GM18499 (cell line): Measurements from ENCODE around the gene TCP11L1.

Experiments used
- ATAC-seq: cut with Tn5 transposase; IDR thresholded peaks from one replicate; pipeline ENCODE4 v1.9.1; 2021; ENCODE audit warnings: moderate number of reproducible peaks; ENCODE audit not compliant: insufficient read depth, unreplicated experiment

TCP11L1 gene, protein sequence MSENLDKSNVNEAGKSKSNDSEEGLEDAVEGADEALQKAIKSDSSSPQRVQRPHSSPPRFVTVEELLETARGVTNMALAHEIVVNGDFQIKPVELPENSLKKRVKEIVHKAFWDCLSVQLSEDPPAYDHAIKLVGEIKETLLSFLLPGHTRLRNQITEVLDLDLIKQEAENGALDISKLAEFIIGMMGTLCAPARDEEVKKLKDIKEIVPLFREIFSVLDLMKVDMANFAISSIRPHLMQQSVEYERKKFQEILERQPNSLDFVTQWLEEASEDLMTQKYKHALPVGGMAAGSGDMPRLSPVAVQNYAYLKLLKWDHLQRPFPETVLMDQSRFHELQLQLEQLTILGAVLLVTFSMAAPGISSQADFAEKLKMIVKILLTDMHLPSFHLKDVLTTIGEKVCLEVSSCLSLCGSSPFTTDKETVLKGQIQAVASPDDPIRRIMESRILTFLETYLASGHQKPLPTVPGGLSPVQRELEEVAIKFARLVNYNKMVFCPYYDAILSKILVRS

DNA sequence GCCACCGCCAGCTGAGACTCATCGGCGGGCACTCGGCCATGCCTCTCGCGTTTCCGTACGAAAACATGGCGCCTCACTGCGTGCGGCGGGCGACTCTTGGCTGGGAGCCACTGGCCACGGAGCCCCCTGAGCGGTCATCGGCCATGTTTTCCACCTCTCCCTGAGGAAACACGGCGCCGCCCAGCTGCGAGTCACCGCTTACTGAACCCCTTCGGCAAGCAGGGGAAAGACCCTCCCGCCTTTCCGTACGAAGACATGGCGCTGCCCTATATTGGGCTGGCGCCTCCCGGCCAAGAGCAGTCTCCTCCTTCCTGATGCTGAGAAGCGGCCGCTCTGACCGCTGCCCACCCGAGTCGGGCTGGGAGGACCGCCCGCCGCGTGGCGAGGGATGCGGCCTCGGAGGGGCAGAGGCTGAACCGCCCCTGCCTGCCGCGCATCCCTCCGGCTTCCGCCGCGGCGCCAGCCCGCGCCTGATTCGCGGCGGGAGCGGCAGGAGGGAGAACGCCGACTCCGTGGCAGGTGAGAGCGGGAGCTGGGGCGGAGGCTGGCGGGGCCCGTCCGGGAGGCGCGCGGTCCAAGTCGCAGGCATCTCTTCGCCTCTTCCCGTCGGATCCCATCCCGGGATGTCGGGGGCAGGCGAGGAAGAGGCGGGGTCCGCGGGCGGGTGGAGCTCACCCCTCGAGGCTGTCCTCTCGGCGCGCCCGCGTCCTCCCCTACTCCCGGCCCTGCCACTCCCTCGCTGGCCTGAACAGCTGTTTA, at the start of gene TCP11L1:
TSS of gene TCP11L1 (plus strand) at position 299 of the 759 bp plus-strand sequence. CDS start 4,202 bp downstream, outside the sequence.
- ATAC-seq, result peak; percentile 72

- ATAC-seq, result no peak
Observed at GRCh38 chr11:32990481-32990880, 48.9 kb upstream of the TCP11L1 start.

DNA sequence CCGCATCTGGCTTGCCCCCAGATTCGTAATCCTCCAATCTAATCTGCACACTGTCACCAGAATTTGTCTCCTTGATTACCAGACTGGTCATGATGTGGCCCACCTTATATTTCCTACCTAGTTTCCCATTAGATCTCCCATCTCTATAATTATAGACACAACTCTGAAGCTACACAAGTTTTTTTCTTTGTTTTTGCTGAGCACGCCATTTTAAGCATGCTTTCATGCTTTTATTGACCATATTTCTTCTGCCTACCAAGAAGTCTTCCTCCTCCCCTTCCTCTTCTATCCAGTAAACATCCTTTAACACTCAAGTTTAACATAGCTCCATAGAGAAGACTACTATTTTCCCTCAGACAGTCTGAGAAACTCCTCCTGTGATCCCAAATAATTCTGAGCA, 47.9 kb upstream of the TCP11L1 start:
- no peak for ATAC-seq

DNA sequence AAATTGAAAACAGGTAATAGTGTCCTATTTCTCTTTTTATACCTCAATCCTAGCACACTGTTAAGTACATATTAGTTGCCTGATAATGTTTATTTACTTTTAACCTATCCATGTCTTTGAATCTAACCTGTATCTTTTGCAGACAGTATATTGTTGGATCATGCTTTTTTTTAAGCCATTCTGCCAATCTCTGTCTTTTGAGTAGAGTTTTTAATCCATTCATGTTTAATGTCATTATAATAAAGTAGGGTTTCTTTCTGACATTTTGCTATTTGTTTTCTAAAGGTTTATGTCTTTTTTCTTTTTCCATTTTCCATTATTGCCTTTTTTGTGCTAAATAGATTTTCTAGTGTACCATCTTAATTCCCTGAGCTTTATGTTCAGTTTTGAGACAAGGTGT, 47.5 kb upstream of the TCP11L1 start:
- no peak for ATAC-seq

DNA sequence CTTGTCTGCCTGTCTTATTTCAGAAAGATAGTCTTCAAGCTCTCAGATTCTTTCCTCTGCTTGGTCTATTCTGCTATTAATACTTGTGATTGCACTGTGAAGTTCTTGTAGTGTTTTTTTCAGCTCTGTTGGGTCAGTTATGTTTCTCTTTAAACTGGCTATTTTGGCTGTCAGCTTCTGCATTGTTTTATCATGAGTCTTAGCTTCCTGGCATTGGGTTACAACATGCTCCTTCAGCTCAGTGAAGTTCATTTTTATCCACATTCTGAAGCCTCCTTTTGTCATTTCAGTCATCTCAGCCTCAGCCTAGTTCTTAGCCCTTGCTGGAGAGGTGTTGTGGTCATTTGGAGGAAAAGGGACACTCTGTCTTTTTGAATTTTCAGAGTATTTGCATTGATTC, 39.2 kb upstream of the TCP11L1 start:
- no peak for ATAC-seq

- ATAC-seq, result no peak
Observed at GRCh38 chr11:33001281-33001680, 38.1 kb upstream of the TCP11L1 start.

- no peak for ATAC-seq
Observed at GRCh38 chr11:33001751-33002542, 37.4 kb upstream of the TCP11L1 start.

DNA sequence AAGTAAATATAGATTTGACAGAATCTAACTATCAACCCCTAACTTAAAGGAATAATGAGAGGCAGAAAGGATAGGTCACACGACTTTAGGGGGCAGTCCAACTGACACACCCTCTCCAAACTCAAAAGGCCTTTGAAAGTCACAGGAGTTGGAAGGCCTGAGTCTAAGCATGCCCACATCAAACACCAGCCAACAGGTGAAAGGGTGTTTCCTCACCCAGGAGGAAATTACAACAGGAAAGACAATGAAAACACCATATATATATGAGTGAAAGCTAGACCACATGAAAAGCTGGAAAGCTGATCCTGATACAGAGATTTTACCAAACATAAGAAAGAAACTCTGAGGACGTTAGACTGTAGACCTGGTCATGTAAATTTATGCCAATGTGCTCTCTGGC, 34.2 kb upstream of the TCP11L1 start:
- no peak for ATAC-seq

DNA sequence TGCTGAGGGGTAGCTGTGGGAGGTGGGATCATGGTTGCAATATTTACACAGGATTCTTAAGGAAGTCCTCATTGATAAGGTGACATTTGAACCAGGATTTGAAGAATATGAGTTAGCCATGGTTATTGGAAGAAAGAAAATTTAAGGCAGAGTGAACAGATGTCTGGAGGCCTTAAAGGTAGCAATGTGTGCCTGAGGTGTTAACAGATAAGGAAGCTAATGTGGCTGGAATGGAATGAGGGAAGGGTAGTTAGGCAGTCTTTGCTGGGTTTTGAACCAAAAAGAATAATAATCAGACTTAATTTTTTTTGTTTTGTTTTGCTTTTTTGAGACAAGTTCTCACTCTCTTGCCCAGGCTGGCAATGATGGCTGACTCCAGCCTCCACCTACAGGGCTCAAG, 33.4 kb upstream of the TCP11L1 start:
- no peak for ATAC-seq

GRCh38 chr11:33013755-33014154, 25.6 kb upstream of the TCP11L1 start:
- ATAC-seq, result no peak

- peak; percentile 43 for ATAC-seq
Observed at GRCh38 chr11:33015621-33016551, 23.5 kb upstream of the TCP11L1 start, which contains the start of gene DEPDC7. Gene DEPDC7 (plus strand): TSS chr11:33015878. CDS start chr11:33015956, 78 bp downstream.

DNA sequence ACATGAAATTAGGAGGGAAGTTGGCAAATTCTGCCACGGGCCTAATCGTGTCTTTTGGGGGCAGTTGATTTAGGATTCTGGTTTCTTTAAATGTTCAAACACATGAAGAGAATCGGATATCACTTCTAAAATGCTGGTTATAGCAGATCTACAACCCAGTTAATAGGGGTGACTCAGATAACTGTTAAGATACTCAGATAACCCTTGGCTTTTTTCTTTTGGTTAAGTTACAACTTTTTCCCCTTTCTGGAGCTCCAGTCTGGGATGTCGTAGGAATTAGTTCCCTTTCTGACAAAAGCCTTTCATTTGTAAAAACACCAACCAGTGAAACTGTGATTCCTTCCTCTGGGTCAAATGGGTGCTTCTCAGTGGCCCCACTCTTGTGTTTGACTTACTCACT, 22.7 kb upstream of the TCP11L1 start:
- ATAC-seq, result no peak

- ATAC-seq, result no peak
Observed at GRCh38 chr11:33017478-33017877, 21.9 kb upstream of the TCP11L1 start.

- ATAC-seq, result no peak
Observed at GRCh38 chr11:33017965-33018364, 21.4 kb upstream of the TCP11L1 start.

DNA sequence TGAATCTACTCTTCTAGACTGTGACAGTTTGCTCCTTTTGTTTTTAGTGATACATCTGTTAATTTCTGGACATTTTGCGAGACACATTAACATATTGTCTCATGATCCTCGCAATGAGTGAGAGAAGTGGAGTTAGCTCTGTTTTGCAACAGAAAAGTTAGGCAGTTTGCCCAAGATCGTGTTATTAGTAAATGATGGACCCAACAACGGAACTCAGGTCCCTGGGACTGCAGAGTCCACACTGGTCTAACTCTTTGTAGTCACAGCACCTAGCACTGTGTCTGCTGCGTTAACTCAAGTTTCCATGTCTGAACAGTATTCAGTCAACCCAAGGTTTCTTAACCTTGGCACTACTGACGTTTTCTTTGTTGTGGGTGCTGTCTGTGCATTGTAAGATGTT, 20.5 kb upstream of the TCP11L1 start:
- ATAC-seq, result no peak

DNA sequence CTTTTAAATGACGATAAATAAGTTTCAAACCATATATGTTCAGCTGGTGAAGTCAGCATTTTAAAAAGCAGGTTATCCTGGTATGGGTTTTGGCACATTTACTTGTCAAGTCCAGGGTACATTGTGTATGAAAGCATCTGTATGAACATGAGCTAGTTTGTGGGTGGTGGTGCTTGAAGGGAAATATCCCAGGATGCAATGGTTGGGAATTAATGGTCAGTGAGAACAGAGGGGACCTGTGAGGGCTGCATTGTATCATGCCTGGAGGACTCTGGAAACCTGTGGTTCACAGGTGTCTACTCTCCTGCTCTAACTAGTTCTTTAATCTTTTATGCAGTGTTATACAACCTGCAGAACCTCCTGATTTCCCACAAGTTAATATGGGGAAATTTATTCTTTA, 17.9 kb upstream of the TCP11L1 start:
- no peak for ATAC-seq

DNA sequence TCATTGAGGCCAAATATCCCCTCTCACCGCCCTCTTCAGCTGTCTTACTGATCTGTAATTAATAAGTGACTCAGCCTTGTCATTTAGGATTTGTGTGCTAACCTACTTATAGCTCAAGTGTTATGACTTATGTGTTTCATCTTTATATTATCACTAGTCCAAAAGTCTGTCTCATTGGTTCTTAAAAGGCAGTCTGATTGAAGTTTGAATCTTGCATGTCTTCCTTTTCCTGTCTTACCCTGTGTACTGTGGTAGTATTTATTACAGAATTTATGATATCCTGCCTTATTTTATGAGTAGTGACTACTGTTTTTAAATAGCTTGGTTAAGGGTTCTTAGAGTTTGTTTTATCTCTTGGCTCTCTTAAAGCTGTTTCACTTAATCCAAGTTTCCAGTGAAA, 17.4 kb upstream of the TCP11L1 start:
- ATAC-seq, result no peak

DNA sequence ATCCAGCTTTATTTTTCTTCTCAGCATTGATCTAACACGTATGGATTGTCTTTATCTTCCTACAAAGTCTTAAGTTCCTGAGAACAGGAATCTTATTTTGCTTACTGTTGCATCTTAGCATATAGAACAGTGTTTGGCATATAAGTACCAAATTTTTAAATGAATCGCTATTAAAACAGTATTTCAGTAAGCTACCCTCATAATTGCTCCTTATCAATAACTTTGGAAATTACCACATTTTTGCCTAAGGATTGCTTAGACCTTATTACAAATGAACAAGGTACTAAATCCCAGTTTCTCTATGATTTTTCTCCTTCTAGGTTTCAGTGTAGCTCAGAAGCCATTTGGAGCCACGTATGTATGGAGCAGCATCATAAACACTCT, 14.0 kb upstream of the TCP11L1 start:
- no peak for ATAC-seq

- no peak for ATAC-seq
Observed at GRCh38 chr11:33027233-33027632, 12.1 kb upstream of the TCP11L1 start.
